GM23248 (cell line): ENCODE results near the gene KSR2.

Experiments used
- EZH2 ChIP-seq: fragments of 200-600 bp; sonication (generic); IDR thresholded peaks from 2 replicates; pipeline ENCODE4 v1.6.1; 2018; ENCODE audit warnings: antibody characterized with exemption, mild to moderate bottlenecking; ENCODE audit not compliant: insufficient read depth, poor library complexity, severe bottlenecking
- EZH2phosphoT487 ChIP-seq: fragments of 200-600 bp; sonication (generic); IDR thresholded peaks from 2 replicates; pipeline ENCODE4 v1.6.1; 2018; ENCODE audit warnings: antibody characterized with exemption, moderate library complexity, mild to moderate bottlenecking, low read depth; ENCODE audit not compliant: insufficient read depth

DNA sequence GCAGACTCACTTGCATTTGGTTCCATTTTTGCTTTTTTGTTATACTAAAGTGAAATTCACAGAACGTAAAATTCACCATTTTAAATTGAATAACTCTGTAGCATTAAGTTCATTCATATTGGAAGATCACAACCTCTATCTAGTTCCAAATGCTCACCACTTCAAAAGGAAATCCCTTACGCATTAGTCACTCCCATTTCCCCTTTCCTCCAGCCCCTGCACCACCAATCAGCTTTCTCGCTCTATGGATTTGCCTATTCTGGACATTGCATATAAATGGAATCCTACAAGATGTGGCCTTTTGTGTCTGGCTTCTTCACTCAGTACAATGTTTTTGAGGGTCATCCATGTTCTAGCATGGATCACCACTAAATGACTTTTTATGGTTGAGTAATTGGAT is 294.5 kb downstream of the KSR2 start:
- TF ChIP-seq EZH2 (no peak), EZH2phosphoT487 (no peak)
